T-helper 22 cell (primary cell): ENCODE data around the gene TUBG2.

Experiments used
- DNase-seq: peaks from one replicate; pipeline ENCODE4 v3.0.0-alpha.2; 2020; ENCODE audit warnings: low read depth

TUBG2 gene

DNA sequence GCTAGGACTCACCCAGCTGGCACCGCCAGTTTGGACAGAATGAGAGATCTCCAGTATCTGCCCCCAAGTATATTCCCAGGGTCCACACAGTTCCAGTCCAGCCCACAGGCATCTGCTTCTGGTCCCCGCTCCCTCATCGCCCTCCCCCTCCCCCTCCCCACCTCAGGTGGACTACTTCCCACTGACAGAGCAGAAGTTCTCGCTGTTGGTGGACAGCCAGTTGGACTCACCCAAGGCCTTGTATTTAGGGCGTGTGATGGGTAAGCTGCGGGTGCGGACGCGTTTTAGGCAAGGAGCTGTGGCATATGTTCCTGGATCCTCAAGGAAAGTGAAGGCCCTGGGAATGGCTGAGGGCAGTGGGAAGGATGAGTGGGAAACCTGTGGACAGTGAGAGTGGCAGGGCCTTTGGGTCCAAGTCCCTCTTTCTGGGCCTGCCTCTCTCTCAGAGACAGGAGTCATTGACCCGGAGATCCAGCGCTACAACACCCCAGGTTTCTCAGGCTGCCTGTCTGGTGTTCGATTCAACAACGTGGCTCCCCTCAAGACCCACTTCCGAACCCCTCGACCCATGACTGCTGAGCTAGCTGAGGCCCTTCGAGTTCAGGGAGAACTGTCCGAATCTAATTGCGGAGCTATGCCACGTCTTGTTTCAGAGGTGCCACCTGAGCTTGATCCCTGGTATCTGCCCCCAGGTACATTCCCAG is 38.2 kb downstream of the TUBG2 start:
- no peak for DNase-seq

DNA sequence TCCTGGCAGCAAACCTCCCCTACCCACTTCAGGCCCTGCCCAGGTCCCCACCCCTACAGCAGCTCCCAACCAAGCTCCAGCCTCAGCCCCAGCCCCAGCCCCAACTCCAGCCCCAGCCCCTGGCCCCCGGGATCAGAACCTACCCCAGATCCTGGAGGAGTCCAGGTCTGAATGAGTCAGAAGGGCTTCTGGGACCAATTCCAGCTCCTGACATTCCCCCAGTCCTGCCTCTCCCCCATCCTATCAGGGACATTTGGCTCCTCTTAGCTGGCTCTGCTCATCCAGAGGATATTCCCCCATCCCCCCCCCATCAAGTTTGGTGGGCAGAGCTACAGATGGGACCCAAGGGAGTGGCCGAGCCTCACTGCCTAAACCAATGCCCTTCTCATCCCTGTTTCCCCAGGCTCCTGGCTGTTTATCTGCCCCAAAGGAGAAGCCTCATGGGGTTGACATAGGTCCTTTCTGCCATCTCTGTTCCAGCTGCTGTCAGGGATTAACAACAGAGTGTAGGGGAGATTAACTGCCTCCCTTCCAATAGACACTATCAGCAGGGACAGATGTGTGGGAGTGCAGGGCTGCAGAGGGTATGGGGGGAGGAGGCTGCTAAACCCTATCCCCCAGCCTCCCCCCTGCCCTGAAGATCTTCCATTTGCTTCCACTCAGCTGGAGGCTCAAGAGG is 39.8 kb downstream of the TUBG2 start:
- DNase-seq, result no peak

DNA sequence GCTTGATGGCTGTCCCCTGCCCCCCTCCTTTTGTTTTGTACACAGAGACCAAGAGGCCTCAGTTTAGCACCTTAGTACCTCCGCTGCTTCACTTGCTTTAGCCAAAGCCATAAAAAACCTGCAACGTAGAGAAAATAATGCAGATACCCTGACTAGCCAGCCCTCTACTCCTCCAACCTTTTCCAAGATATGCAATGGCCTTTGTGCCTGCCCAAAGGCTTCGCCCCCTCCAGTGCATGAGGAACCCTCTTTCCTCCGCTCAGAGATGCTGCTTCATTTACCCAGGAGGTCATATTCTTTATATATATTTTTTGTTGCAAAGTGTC is 40.3 kb downstream of the TUBG2 start:
- no peak for DNase-seq

DNA sequence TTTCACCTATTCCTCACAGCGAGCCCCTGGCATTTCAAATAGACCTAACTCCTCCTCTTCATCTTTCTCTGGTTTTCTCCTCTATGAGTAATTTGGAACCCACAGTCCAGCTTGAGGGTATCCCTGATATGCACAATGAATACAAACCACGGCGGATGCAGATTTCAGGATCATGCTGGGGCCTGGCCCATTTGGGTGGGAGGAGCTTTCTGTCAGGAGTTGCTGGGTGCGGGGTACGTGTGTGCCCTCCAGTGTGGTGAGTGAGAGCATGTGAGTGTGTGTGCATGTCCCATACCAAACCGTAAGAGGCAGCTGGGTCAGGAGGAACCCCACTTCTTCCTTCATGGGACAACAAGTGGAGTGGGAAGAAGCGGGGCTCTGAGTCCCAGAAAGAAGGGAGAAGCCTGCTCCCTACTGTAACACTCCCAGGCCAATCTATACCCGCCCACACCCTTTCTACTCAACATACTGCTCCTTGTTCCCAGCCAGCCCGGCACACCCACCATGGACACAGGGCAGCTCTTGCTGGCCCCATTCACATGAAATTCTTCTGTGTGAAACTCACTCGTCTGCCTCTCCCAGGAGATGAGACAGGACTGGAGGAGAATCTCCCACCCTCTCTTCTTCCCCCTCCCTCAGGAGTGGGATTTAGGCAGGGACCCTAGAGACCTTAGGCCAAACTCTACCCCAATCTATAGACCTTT is 41.7 kb downstream of the TUBG2 start:
- DNase-seq, result no peak

DNA sequence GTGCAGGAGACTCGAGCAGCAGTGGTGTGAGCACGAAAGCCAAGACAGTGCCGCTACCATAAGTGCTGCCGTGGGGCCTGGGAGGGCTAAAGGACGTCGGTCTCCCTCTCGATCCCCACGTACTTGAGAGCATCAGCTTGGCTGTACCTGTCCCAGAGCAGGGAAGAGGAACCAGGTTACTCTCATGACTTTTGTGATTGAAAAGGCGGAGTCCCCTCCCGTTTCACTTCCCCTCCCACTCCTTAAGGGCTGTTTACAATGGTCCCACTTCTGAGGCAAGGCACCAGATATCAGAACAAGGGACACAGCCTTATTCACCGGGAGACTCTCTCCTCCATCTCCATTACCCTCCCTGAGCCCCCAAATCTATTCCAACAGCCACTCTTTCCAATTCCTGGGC is 43.4 kb downstream of the TUBG2 start:
- no peak for DNase-seq

DNA sequence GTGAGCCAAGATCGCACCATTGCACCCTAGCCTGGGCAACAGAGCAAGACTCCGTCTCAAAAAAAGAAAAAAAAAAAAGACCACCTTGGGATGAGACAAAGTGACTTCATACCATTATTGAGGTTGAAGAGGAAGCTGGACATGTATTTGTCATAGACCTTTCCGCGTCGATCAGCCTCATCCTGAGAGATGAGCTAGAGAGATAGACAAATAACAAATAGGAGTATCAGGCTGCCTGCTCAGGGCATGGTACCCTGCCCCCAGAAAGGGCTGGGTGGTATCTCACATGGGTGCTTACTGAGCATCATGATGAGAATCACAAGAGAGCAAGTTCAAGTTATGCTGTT is 45.4 kb downstream of the TUBG2 start:
- no peak for DNase-seq

DNA sequence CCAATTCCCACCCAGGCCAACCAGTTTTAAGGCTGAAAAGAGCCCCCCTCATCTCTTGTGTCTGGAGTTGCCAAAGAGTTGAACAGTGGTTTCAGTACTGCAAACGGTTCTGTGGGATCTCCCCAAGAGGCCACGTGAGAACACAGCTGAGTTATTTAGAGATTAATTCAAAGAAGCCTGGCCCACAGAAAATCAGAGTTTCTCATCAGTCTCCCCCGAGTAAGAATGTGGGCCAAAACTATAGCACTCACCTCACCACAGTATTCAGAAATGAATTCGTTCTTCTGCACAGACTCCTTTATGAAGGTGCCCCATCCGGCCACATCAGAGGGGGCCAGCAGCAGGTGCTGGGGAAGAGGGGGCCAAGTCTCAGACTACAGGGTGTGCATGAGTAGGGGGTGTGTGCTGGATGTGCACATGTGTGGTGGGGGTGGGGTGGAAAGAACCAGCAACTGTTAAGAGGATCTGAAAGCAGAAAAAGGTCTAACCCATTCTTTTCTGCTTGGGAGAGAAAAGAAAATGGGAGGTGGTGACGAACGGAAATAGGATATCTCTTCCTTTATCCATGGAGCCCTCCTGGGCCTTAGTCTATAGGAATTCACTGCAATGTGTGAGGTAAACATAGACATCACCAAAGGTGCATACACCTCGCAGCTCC is 45.9 kb downstream of the TUBG2 start:
- no peak for DNase-seq

DNA sequence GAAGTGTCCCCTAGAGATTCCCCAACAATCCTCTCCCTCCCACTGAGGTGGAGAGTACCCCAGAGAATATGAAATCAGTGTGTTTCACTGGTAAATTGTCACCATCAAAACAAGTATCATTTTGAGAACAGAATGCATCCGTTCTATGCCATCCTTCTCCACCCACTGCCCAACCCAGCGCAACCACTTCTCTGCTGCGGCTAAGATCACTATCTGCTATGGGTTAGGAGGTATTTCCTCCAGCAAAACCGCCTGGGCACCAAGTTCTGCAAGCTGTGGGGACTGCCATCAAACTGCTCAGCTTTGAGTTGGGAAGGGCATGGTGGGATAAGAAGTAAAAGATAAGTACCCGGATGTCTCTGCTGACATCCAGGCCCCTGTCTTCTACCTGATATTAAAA is 47.6 kb downstream of the TUBG2 start:
- DNase-seq, result peak; percentile 62

DNA sequence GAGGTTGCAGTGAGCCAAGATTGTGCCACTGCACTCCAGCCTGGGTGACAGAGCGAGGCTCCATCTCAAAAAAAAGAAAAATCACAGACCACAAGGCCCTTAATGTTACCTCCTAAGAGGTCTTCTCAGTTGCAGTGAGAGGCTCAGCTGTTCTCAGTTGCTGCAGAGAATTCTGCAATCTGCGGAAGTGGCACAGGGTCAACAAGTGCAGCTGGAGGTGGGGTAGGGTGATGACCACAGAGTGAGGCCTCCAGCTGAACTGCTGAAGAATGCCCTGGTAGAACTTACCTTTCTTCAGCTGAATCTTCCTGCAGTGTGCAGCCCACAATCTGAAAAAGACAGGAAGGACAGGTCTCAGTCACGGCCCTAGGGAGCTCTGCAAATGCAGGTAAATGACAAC is 49.5 kb downstream of the TUBG2 start:
- DNase-seq, result peak; percentile 9

DNA sequence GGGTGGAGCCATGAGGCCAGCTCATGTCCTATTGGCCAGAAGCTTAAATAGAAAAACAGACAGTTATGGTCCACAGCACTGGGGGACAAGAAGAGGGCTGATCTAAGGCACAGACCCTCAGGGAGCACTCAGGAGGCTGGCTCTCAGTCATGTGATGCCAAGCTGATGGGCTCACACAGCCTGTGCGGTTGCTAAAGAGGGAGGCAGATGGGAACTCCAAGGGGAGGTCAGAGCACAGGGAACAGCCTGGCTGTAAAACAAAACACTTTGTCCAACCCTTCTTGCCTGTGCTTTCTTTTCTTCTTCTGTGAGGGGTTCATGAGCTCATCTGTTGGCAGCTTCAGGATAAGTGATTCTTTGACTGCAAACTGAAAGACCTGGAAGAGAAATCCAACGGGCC is 50.5 kb downstream of the TUBG2 start:
- DNase-seq, result no peak
